ENCODE data around the gene DHRS12.

The DHRS12 gene

DNA sequence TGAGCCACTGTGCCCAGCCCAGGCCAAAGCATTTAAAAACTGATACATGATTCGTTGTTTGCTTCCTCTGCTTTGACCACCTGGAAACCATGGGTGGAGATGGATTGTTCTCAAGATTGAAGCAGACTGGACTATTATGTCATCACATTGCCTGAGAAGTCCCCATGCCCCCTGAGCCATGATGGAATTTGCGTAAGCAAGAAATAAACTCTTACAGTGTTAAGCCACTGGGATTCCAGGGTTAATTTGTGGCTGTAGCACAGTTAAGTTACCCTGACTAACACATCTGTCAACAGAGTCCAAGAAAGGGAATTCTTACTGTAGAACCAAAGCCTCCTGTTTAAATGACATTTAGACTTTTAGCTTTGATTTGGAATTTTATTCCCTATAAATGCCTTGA lies 19.4 kb upstream of the DHRS12 start:
- no peaks in the 10 kb centered on the region for H3K36me3 ChIP-seq (replicated peaks)
- in situ Hi-C loops (cut with MboI; ENCODE audit: low sequenced_read_pairs): loop anchor here (5.0 kb wide), 1 partner anchor 299 kb away; no protein-coding TSS in a partner anchor
- H3K4me1 ChIP-seq: peaks cover 3% of the 10 kb centered on the region; the same call in 1 of the 2 replicates
- no peak overlapping the region for H3K4me3 ChIP-seq
- H3K27me3 ChIP-seq (ENCODE audit: low read depth): peaks cover 16% of the 10 kb centered on the region
- H3K9me3 ChIP-seq: no peaks in the 10 kb centered on the region
- no peak for DNase-seq (ENCODE audit: low spot score in 2 of 2)

DNA sequence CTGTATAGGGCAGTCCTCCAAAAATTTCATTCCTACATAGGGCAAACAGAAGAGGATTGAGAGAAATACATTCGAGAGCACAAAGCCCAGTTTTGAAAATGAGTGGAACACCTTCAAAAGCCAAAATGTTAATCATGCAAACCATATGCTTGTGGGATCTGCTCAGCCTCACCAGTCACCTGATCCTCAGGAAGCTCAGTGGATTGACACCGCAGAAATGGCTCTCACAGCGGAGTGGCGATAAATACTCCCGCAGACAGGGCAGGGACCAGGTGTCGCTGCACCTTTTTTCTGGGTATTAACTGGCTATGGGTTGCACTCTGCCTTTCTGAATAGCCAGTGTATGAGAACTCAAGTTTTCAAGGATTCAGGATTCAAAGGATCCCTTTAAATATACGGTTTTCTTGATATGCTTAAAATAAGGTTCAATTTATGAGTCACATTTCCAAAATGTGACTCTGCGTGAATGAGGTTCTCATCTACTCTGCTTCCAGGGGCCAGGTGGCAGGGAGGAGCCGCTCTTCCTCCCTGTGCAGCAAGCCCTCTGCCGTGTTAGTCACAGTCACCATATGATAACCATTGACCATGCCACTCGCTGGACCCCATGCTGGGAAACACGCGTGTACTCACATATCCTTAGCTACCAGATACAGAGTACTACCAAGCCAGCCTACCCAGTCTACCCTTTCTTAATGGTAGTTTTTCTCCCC lies 18.3 kb upstream of the DHRS12 start:
- H3K9me3 ChIP-seq: no peaks in the 10 kb centered on the region
- in situ Hi-C loops (cut with MboI; ENCODE audit: low sequenced_read_pairs): loop anchor here (5.0 kb wide), 1 partner anchor 300 kb away; no protein-coding TSS in a partner anchor
- H3K4me1 ChIP-seq: peaks cover 3% of the 10 kb centered on the region; the same call in 1 of the 2 replicates
- no peak for DNase-seq (ENCODE audit: low spot score in 2 of 2)
- no peak overlapping the region for H3K4me3 ChIP-seq
- no peaks in the 10 kb centered on the region for H3K36me3 ChIP-seq (replicated peaks)
- H3K27me3 ChIP-seq (ENCODE audit: low read depth): peaks cover 18% of the 10 kb centered on the region

DNA sequence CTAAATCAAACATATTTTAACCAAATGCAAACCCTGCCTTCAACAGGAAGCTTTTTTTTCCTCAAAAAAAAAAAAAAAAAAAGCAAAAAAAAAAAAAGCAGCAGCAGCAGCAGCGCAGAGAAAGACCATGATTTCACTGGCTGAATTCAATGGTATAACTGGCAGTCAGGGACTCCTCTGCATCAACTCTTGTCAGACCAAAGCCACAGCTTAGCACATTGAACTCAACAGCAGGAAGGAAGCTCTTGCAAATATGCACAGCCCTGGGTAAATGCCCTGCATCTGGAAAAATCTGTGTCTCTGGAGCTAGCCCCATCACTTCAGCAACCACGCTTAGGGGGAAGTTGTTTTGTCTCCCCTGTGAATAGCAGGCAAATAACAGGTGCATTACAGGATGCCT lies 17.6 kb upstream of the DHRS12 start:
- H3K4me1 ChIP-seq: peaks cover 3% of the 10 kb centered on the region; the same call in 1 of the 2 replicates

DNA sequence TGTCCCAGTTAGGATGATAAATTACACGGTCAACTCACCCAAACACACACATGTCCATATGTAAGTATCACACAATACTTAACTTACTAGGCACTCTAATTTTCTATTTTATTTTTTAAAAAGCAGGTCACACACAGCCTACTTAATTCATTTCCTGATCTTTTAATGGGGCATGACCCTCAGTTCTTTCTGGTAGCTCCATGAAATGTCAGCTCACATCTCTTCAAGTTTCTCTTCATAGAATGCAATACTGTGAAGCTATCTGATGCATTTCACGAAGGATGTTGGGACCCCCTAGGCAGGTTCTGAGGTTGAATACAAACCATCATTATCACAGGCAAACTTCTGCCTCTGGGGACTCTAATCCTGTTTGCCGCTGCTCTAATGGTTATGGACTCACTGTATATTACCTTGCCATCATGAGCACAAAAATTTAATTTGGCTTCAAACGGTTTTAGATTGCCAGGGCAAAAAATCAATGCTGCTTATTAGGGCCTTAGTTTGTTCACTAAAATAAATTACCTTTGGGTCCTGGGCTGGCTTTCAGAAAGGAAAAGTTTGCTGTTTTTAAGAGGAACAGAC lies 16.1 kb upstream of the DHRS12 start:
- peaks cover 18% of the 10 kb centered on the region for H3K27me3 ChIP-seq (ENCODE audit: low read depth)

More for the DNA sequence above, 17.6 kb upstream of the DHRS12 start:
- in situ Hi-C loops (cut with MboI; ENCODE audit: low sequenced_read_pairs): loop anchor here (5.0 kb wide), 1 partner anchor 301 kb away; no protein-coding TSS in a partner anchor
- Histone ChIP-seq H3K4me3 (no peak overlapping the region), H3K36me3 (replicated peaks) (no peaks in the 10 kb centered on the region), H3K9me3 (no peaks in the 10 kb centered on the region), H3K27me3 (ENCODE audit: low read depth) (peaks cover 18% of the 10 kb centered on the region)
- DNase-seq (ENCODE audit: low spot score in 2 of 2): no peak

DNA sequence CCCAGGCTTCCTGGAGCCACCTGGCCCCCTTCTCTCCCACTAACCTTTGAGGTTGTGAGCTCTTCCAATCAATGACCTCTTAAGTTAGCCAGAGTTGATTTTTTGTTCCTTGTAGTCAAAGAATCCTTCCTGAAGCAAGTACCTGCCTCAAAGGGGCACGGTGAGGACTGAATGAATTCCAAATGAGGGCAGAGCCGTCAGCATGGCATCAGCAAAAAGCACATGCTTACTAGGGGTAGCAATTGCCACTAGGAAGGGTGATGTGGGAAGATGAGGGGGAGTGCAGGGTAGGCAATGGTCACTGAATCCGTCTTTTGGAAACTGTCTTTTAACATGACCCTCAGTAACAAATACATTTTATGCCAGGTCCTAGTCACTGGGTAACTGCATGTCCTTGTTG lies 15.6 kb upstream of the DHRS12 start:
- H3K4me1 ChIP-seq: no peaks in the 10 kb centered on the region
- peaks cover 18% of the 10 kb centered on the region for H3K27me3 ChIP-seq (ENCODE audit: low read depth)
- in situ Hi-C loops (cut with MboI; ENCODE audit: low sequenced_read_pairs): no loop called here
- no peaks in the 10 kb centered on the region for H3K36me3 ChIP-seq (replicated peaks)
- H3K4me3 ChIP-seq: no peak overlapping the region
- DNase-seq (ENCODE audit: low spot score in 2 of 2): no peak
- H3K9me3 ChIP-seq: no peaks in the 10 kb centered on the region

More for the DNA sequence above, 16.1 kb upstream of the DHRS12 start:
- Histone ChIP-seq H3K9me3 (no peaks in the 10 kb centered on the region), H3K4me3 (no peak overlapping the region), H3K36me3 (replicated peaks) (no peaks in the 10 kb centered on the region), H3K4me1 (peaks cover 3% of the 10 kb centered on the region; the same call in 1 of the 2 replicates)
- DNase-seq (ENCODE audit: low spot score in 2 of 2): no peak
- in situ Hi-C loops (cut with MboI; ENCODE audit: low sequenced_read_pairs): loop anchor here (5.0 kb wide), 1 partner anchor 302 kb away; no protein-coding TSS in a partner anchor

DNA sequence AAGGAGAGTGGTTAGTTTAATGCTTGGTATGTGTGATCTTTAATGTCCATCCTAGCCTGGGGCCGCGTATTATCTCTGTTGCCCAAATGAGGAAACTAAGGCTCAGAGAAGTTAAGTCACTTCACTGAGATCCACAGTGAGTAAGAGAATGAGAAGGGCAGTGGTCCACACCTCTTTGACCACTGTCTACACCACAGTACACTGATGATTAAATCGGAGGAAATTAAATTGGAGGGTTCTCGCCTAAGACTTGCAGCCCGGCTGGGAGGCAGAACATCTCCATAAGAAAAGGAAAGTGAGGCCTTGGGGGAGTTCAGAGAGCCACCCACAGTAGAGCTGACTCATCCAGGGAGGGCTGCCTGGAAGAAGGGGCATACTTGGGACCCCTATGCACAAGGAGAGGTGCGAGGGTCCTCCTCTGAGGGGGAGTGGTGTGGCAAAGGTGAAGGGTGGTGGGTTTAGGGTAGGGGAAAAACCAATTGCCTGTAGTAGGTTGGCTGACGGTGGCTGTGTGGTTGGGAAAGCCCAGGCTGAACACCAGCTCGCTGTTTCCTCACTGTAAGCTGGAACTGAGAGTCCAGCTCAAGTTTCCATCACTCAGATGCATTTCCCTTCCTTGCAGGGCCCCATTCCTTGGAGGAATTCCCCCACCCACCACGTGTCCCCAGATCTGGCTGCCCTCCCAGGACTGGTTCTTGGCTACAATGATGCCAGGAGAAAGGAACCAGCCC lies 15.0 kb upstream of the DHRS12 start:
- Histone ChIP-seq H3K9me3 (no peaks in the 10 kb centered on the region), H3K4me3 (no peak overlapping the region), H3K4me1 (no peaks in the 10 kb centered on the region), H3K36me3 (replicated peaks) (no peaks in the 10 kb centered on the region), H3K27me3 (ENCODE audit: low read depth) (peaks cover 18% of the 10 kb centered on the region)
- in situ Hi-C loops (cut with MboI; ENCODE audit: low sequenced_read_pairs): no loop called here
- DNase-seq (ENCODE audit: low spot score in 2 of 2): no peak

DNA sequence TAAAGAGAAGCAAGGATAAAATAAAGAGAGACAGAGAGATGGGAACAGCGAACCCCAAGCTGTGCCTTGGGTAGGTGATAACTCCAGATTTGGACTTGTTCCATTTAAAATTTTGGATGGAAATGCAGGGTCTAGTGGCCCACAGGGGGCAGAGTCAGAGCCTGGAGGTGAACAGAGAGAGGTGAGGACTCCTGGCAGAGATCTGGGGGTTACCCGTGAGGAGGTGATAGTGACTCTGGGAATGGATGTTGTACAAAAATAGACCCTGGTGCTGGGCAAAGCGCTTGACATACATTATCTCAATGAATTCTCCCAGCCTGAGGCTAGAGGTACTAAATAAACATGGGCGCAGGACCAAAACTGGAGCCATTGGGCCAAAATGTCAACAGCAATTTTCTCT lies 14.3 kb upstream of the DHRS12 start:
- Histone ChIP-seq H3K4me3 (no peak overlapping the region), H3K27me3 (ENCODE audit: low read depth) (peaks cover 18% of the 10 kb centered on the region), H3K36me3 (replicated peaks) (no peaks in the 10 kb centered on the region), H3K4me1 (no peaks in the 10 kb centered on the region), H3K9me3 (no peaks in the 10 kb centered on the region)
- DNase-seq (ENCODE audit: low spot score in 2 of 2): no peak
- in situ Hi-C loops (cut with MboI; ENCODE audit: low sequenced_read_pairs): no loop called here

DNA sequence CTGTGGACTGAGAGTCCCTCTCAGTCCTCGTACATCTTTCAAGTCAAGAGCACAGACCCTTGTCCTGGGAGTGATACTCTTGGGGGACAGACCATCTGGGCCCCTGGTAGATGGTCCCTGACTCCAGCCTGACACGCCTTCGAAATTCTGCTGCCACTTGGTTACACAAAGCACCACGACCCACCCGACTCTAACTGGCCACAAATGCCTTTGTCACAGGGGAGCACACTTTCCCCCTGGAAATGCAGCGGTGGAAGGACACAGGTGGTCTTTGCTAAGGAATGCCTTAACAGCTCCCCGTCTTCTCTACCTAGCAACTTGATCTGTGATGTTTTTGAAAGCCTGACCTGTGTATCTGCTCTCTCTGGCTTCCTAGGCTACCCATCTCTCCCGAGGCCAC lies 13.8 kb upstream of the DHRS12 start:
- Histone ChIP-seq H3K9me3 (no peaks in the 10 kb centered on the region), H3K4me3 (no peak overlapping the region), H3K27me3 (ENCODE audit: low read depth) (peaks cover 18% of the 10 kb centered on the region), H3K36me3 (replicated peaks) (no peaks in the 10 kb centered on the region), H3K4me1 (no peaks in the 10 kb centered on the region)
- DNase-seq (ENCODE audit: low spot score in 2 of 2): no peak
- in situ Hi-C loops (cut with MboI; ENCODE audit: low sequenced_read_pairs): no loop called here

DNA sequence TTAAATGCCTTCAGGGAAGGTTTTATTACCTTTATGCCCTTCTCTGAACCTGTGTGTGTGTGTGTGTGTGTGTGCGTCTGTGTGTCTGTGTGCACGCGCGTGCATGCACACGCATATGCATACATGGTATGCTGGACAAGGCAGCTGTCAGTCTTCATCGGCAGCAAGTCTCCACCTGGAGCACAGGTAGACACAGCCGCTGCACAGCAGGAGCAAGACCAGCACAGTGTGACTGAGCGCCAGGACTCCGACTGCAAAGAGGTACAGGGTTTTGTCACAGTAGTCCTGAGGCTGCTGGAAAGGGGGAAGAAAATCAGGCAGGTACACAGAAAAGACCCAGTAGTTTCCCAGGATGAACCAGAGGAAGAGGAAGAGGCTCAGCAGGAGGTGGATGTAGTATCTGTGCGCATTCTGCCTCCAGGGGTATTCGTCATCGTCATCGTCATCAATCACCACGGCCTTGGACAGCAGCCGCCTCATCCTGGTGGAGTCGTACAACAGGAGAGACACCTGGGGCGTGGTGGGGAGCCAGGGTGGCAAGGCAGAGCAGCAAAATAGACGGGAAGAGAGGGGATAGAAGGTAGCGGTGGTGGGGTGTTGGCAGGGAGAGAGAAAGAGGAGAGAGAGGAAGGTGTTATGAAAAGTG lies 12.8 kb upstream of the DHRS12 start:
- in situ Hi-C loops (cut with MboI; ENCODE audit: low sequenced_read_pairs): no loop called here
- no peak overlapping the region for H3K4me3 ChIP-seq
- H3K4me1 ChIP-seq: no peaks in the 10 kb centered on the region
- peaks cover 16% of the 10 kb centered on the region for H3K27me3 ChIP-seq (ENCODE audit: low read depth)
- no peak for DNase-seq (ENCODE audit: low spot score in 2 of 2)
- H3K36me3 ChIP-seq (replicated peaks): no peaks in the 10 kb centered on the region
- H3K9me3 ChIP-seq: no peaks in the 10 kb centered on the region

DNA sequence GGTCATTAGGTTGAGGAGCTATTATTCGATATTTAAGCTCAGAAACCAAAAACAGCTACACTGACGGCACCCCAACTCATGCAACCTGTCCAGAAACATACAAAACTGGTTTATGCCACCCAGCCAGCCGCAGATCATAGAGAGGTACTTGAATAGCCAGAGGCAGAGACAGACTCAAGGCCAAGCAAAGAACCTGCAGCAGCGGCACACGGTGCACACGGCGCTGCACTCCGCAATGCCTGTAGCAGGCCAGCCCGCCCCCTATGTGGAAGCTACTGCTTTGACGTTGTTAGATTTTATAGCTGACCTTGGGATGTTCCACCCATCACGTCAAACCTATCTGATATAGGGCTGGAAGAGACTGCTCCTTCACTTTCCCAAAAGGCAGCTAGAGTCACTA lies 11.9 kb upstream of the DHRS12 start:
- in situ Hi-C loops (cut with MboI; ENCODE audit: low sequenced_read_pairs): no loop called here
- H3K27me3 ChIP-seq (ENCODE audit: low read depth): peaks cover 16% of the 10 kb centered on the region
- no peak for DNase-seq (ENCODE audit: low spot score in 2 of 2)

DNA sequence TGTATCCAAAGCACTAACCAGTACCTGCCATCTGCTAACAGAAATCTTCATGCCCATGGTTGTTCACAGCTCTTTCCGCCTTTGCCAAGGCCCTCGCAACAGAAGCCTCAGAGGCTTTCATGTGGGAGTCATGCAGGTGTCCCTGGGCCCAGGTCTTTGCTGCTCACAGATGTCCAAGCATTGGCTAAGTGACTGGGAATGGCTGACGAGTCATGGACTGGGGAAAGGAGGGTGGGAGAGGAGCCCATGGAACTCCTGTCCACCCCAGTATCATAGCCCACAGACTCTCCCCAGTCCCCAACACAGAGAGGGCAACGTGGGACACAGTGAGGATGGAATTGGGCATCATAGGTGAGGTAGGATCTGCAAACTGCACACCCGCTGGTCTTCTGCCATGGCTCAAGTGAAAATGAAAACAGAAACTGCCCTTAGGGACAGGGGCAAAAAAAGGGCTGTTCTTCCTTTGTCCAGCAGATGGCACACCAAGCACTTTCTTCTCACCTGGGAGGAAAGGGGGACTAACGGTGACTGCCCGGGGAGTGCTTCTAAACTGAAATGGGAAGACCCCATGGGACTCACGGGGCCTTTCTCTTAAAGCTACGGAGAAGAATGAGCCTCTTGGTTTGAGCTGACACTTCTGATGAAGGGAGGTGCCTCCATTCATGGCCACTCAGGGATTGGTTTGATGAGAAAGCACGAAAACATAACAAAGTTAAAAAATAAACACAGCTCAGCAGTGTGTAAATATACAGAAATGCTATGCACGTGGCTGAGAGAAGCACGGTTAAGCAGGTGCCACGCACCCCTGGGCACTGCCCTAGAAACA lies 11.1 kb upstream of the DHRS12 start:
- in situ Hi-C loops (cut with MboI; ENCODE audit: low sequenced_read_pairs): no loop called here
- Histone ChIP-seq H3K4me3 (no peak overlapping the region), H3K9me3 (no peaks in the 10 kb centered on the region), H3K27me3 (ENCODE audit: low read depth) (peaks cover 13% of the 10 kb centered on the region), H3K36me3 (replicated peaks) (no peaks in the 10 kb centered on the region), H3K4me1 (no peaks in the 10 kb centered on the region)
- DNase-seq (ENCODE audit: low spot score in 2 of 2): peak; percentile 45 to 82

More for the DNA sequence above, 11.9 kb upstream of the DHRS12 start:
- Histone ChIP-seq H3K9me3 (no peaks in the 10 kb centered on the region), H3K4me3 (no peak overlapping the region), H3K4me1 (no peaks in the 10 kb centered on the region), H3K36me3 (replicated peaks) (no peaks in the 10 kb centered on the region)

DNA sequence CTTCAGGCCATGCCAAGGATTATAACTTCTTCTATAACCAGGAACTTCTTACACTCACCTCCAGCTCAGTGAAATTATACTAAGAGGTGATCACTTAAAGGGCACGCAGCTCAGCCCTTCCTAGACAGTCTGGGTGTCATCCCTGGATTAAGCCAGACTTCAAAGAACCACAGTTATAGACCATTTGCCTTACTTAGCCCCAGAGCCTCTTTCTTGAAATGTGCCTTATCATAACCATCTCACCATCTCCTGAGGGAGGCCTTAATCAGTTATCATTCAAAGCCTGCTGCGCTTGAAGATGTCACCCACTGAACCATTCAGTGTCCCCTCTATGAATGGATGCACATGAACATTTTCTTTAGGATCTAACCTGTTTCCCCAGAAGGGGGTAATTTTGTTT lies 10.1 kb upstream of the DHRS12 start:
- no peak for DNase-seq (ENCODE audit: low spot score in 2 of 2)
- Histone ChIP-seq H3K4me3 (no peak overlapping the region), H3K36me3 (replicated peaks) (no peaks in the 10 kb centered on the region), H3K9me3 (no peaks in the 10 kb centered on the region), H3K27me3 (ENCODE audit: low read depth) (0 out of 2 replicates have a peak, but pooled peaks cover 9% of the 10 kb centered on the region), H3K4me1 (no peaks in the 10 kb centered on the region)
- in situ Hi-C loops (cut with MboI; ENCODE audit: low sequenced_read_pairs): no loop called here

DNA sequence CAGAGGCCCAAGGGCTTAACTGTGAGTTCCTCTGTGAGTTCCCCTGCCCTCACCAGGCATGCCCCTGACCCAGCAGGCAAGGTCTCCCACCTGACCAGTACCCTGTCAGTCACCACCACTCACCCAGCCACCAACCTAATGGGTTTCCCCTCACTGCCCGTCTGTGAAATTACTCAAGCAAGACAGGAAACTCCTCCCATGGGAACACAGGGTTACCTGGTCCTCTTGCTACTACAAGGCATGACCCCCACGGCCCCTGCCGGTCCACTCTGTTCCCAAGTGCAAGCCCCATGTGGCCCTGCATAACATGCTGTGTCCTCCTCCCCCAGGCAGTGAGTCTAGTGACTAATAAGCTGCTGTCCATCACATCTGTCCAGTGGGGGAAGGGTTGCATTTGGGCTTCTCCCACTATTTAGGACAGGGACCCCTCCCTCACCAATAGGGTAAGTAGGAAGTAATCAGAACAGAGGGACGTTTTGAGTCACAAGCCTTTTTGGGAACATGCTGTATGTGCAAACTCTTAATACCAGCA lies 8.0 kb upstream of the DHRS12 start:
- no peaks in the 10 kb centered on the region for H3K27me3 ChIP-seq (ENCODE audit: low read depth)
- H3K4me1 ChIP-seq: no peaks in the 10 kb centered on the region
- in situ Hi-C loops (cut with MboI; ENCODE audit: low sequenced_read_pairs): no loop called here
- no peak overlapping the region for H3K4me3 ChIP-seq
- H3K9me3 ChIP-seq: no peaks in the 10 kb centered on the region
- no peaks in the 10 kb centered on the region for H3K36me3 ChIP-seq (replicated peaks)
- DNase-seq (ENCODE audit: low spot score in 2 of 2): no peak
